H1 (cell line): Measurements from ENCODE around the gene GDF2. TPM values are rescaled to one million over a fixed set of nuclear protein-coding genes. Genes with fewer than 3 reads are reported as not detected.

Experiments
- CTCF ChIA-PET: fragments of 300-600 bp; sonication (Branson Sonifier 250); formaldehyde crosslinking; loops from one replicate; lab custom pipeline; 2021; ENCODE audit not compliant: partially characterized antibody; lab: Charles Lee
- POLR2A ChIA-PET: fragments of 300-600 bp; sonication (Branson Sonifier 250); formaldehyde crosslinking; loops from one replicate; lab custom pipeline; 2021; ENCODE audit warnings: inconsistent platforms; ENCODE audit not compliant: partially characterized antibody; lab: Charles Lee
- DNase-seq, 2 experiments: peaks; one replicate each; pipeline versions ENCODE4 v3.0.0 to v3.0.0-alpha.2; 2010 to 2022; ENCODE audit warnings: low spot score in 2 of 2, low read depth in 1 of 2, mixed read lengths in 1 of 2
- FAIRE-seq: peaks from 2 replicates; lab custom pipeline; 2011; peaks lifted over from hg19 to GRCh38; lab: Jason Lieb, UNC
- H2AFZ ChIP-seq: 2 replicates; pipeline ENCODE4 v1.8.1; 2012; ENCODE audit warnings: low read length, inconsistent platforms
- H2AK5ac ChIP-seq: 2 replicates; pipeline ENCODE4 v1.6.1; 2013; ENCODE audit warnings: low read depth, low read length
- H2BK120ac ChIP-seq: replicated peaks from 2 replicates; pipeline ENCODE3; 2013; ENCODE audit warnings: low read depth, low read length, inconsistent platforms
- H2BK12ac ChIP-seq: 2 replicates; pipeline ENCODE4 v1.6.1; 2013; ENCODE audit warnings: low read depth, low read length
- H2BK15ac ChIP-seq: 2 replicates; pipeline ENCODE4 v1.6.1; 2013; ENCODE audit warnings: low read length
- H2BK20ac ChIP-seq: 2 replicates; pipeline ENCODE4 v1.6.1; 2013; ENCODE audit warnings: low read length
- H2BK5ac ChIP-seq: 2 replicates; pipeline ENCODE4 v1.6.1; 2013; ENCODE audit warnings: low read depth, low read length
- H3K14ac ChIP-seq: 2 replicates; pipeline ENCODE4 v1.6.1; 2013; ENCODE audit warnings: inconsistent platforms; ENCODE audit not compliant: insufficient read length
- H3K18ac ChIP-seq: 2 replicates; pipeline ENCODE4 v1.6.1; 2013; ENCODE audit warnings: low read length; ENCODE audit errors: extremely low read depth
- H3K23ac ChIP-seq: 2 replicates; pipeline ENCODE4 v1.6.1; 2013; ENCODE audit warnings: inconsistent platforms; ENCODE audit not compliant: insufficient read length
- H3K23me2 ChIP-seq: 2 replicates; pipeline ENCODE4 v1.6.1; 2013; ENCODE audit warnings: low read depth, low read length
- H3K27ac ChIP-seq: 2 replicates; pipeline ENCODE4 v1.6.1; 2011; ENCODE audit warnings: low read depth, low read length, inconsistent platforms
- H3K27me3 ChIP-seq, 4 experiments: replicated peaks in 1 of 4; 1 replicate in 1 of 4; 2 replicates in 3 of 4; pipeline versions ENCODE4 v1.6.1 to v1.8.1; 2011 to 2013; ENCODE audit warnings: low read length in 3 of 4, mild to moderate bottlenecking in 3 of 4, inconsistent platforms in 2 of 4, mixed read lengths in 2 of 4, moderate library complexity in 1 of 4; ENCODE audit not compliant: control insufficient read depth in 3 of 4, insufficient read depth in 3 of 4; ENCODE audit errors: extremely low read depth in 1 of 4
- H3K36me3 ChIP-seq, 4 experiments: 2 replicates each; pipeline versions ENCODE4 v1.6.1 to v1.8.1; 2011 to 2013; ENCODE audit warnings: mild to moderate bottlenecking in 4 of 4, low read length in 3 of 4, moderate library complexity in 2 of 4, control low read depth in 1 of 4, inconsistent platforms in 1 of 4; ENCODE audit not compliant: insufficient read depth in 4 of 4, control insufficient read depth in 2 of 4
- H3K4ac ChIP-seq: replicated peaks from 2 replicates; pipeline ENCODE3; 2013; ENCODE audit warnings: low read length, low read depth, mixed read lengths, inconsistent platforms; ENCODE audit not compliant: insufficient read length
- H3K4me1 ChIP-seq, 4 experiments: replicated peaks in 1 of 4; 1 replicate in 1 of 4; 2 replicates in 3 of 4; pipeline versions ENCODE4 v1.6.1 to v1.8.1; 2011 to 2013; ENCODE audit warnings: low read length in 3 of 4, inconsistent platforms in 2 of 4, mixed read lengths in 1 of 4; ENCODE audit not compliant: insufficient read depth in 4 of 4, control insufficient read depth in 3 of 4
- H3K4me2 ChIP-seq, 2 experiments: 2 replicates each; pipeline versions ENCODE4 v1.6.1 to v1.8.1; 2011 to 2013; ENCODE audit warnings: low read depth in 2 of 2, low read length in 2 of 2, control low read depth in 1 of 2, inconsistent platforms in 1 of 2, mild to moderate bottlenecking in 1 of 2; ENCODE audit not compliant: insufficient read depth in 1 of 2
- H3K4me3 ChIP-seq, 4 experiments: fragments of 200-600, 300-600 bp in 1 of 4; sonication (generic), shearing (Covaris generic), sonication (Bioruptor Twin) in 1 of 4; 2 replicates each; pipeline versions ENCODE4 v1.5.1 to v1.8.1; 2011 to 2016; ENCODE audit warnings: low read length in 4 of 4, low read depth in 3 of 4, control low read depth in 2 of 4, inconsistent platforms in 2 of 4, mild to moderate bottlenecking in 2 of 4, mixed read lengths in 1 of 4, moderate library complexity in 1 of 4; ENCODE audit not compliant: insufficient read depth in 2 of 4; ENCODE audit errors: extremely low read depth in 1 of 4
- H3K56ac ChIP-seq: replicated peaks from 2 replicates; pipeline ENCODE3; 2013; ENCODE audit warnings: low read depth, mild to moderate bottlenecking, mixed read lengths, low read length, inconsistent platforms; ENCODE audit not compliant: insufficient read length
- H3K79me1 ChIP-seq: 2 replicates; pipeline ENCODE4 v1.6.1; 2013; ENCODE audit warnings: low read depth, low read length, control low read depth
- H3K79me2 ChIP-seq, 2 experiments: 2 replicates each; pipeline versions ENCODE4 v1.6.1 to v1.8.1; 2012 to 2013; ENCODE audit warnings: low read length in 2 of 2, mild to moderate bottlenecking in 2 of 2, inconsistent platforms in 1 of 2; ENCODE audit not compliant: insufficient read depth in 2 of 2, control insufficient read depth in 1 of 2
- H3K9ac ChIP-seq, 4 experiments: replicated peaks in 1 of 4; 1 replicate in 1 of 4; 2 replicates in 3 of 4; pipeline versions ENCODE4 v1.6.1 to v1.8.1; 2011 to 2013; ENCODE audit warnings: low read depth in 3 of 4, low read length in 3 of 4, control low read depth in 2 of 4, mild to moderate bottlenecking in 2 of 4, moderate library complexity in 2 of 4, inconsistent platforms in 1 of 4; ENCODE audit errors: extremely low read depth in 1 of 4
- H3K9me3 ChIP-seq, 2 experiments: 2 replicates each; pipeline versions ENCODE4 v1.6.1 to v1.8.1; 2012 to 2013; ENCODE audit warnings: mild to moderate bottlenecking in 2 of 2, moderate library complexity in 2 of 2, control low read depth in 1 of 2, inconsistent platforms in 1 of 2, low read depth in 1 of 2, low read length in 1 of 2, mixed read lengths in 1 of 2; ENCODE audit not compliant: insufficient read depth in 2 of 2
- H4K20me1 ChIP-seq, 2 experiments: replicated peaks in 1 of 2; 2 replicates each; pipeline versions ENCODE3 to v1.8.1; 2011 to 2013; ENCODE audit warnings: inconsistent platforms in 2 of 2, low read length in 2 of 2, mild to moderate bottlenecking in 1 of 2; ENCODE audit not compliant: insufficient read depth in 2 of 2, control insufficient read depth in 1 of 2
- H4K5ac ChIP-seq: 2 replicates; pipeline ENCODE4 v1.6.1; 2013; ENCODE audit warnings: low read length, low read depth, mixed read lengths, inconsistent platforms; ENCODE audit not compliant: insufficient read length
- H4K8ac ChIP-seq: 2 replicates; pipeline ENCODE4 v1.8.0; 2013; ENCODE audit warnings: mild to moderate bottlenecking, moderate library complexity, low read length, inconsistent platforms; ENCODE audit not compliant: insufficient read depth; ENCODE audit errors: extremely low read depth
- H4K91ac ChIP-seq: replicated peaks from 2 replicates; pipeline ENCODE3; 2013; ENCODE audit warnings: low read length, mixed read lengths, inconsistent platforms; ENCODE audit not compliant: insufficient read length
- WGBS, 2 experiments: shearing (Covaris generic) in 1 of 2; methylation state at CpG; one replicate each; pipeline versions ENCODE4 v1.1.6 to v1.1.7; 2013 to 2015; ENCODE audit warnings: low lambda C conversion rate in 2 of 2, mixed read lengths in 2 of 2, inconsistent platforms in 1 of 2, low coverage in 1 of 2, missing lambda C conversion rate in 1 of 2; ENCODE audit not compliant: insufficient replicate concordance in 2 of 2, insufficient coverage in 1 of 2, insufficient read length in 1 of 2; ENCODE audit errors: extremely low coverage in 1 of 2, missing lambda C conversion rate in 1 of 2; 5-methylcytosine and 5-hydroxymethylcytosine counted together
- polyA plus RNA-seq, 7 experiments: library from polyadenylated mRNA; depleted of rRNA in 3 of 7; stranded (reverse) in 5 of 7; unstranded in 2 of 7; fragments of >200 nt in 5 of 7; fragments of 200-250 nt in 2 of 7; gene quantifications; 1 replicate in 5 of 7; 2 replicates in 1 of 7; 4 replicates in 1 of 7; pipeline versions ENCODE4 v1.2.1 to v1.2.3, GENCODE V29; 2011 to 2013; ENCODE audit warnings: missing spikeins in 2 of 7, mixed read lengths in 2 of 7
- total RNA-seq: library from RNA; stranded (reverse); fragmentation: NEBNext Ultra II Directional; extraction: Animal tissue kit (Norgen Biotek cat#: 25700); gene quantifications from 2 replicates; pipeline ENCODE4 v1.2.1, GENCODE V29; 2021

GDF2 gene
- total and polyA plus RNA-seq, 2 of the 8 experiments (the other 6 are each of a cell fraction or from before 2014, with no cell fraction given) = not detected

GRCh38 chr10:47278720-47279119 is 43.5 kb upstream of the GDF2 start:
- WGBS, 2 experiments = 94% methylated on average over 3 of the region's 3 CpGs; no CpG with 5 or more reads in 1 of the 2 experiments

More at GRCh38 chr10:47278720-47279119, 43.5 kb upstream of the GDF2 start:
- H3K79me1 ChIP-seq = no peaks in the 10 kb centered on the region
- 0 out of 2 replicates have a peak overlapping the region, but pooled peaks have one; percentile 6 for H2BK5ac ChIP-seq
- H4K91ac ChIP-seq = no peak overlapping the region
- H3K4me1 ChIP-seq = no peaks in the 10 kb centered on the region; a peak in 1 of 7 replicates
- H3K4ac ChIP-seq = no peak overlapping the region
- H3K14ac ChIP-seq = no peak overlapping the region
- H3K27ac ChIP-seq = no peak overlapping the region
- H2AK5ac ChIP-seq = no peak overlapping the region
- ChIA-PET CTCF (interaction anchor here (1.3 to 3.5 kb wide), 3 partner anchors 10 to 33 kb away, joined by 4 to 12 read pairs (median 5); no protein-coding TSS in a partner anchor), POLR2A (interaction anchor here (0.7 kb wide), 1 partner anchor 25 kb away, joined by 3 read pairs; no protein-coding TSS in a partner anchor)
- no peaks in the 10 kb centered on the region for H3K23me2 ChIP-seq
- H2BK15ac ChIP-seq = no peak overlapping the region
- FAIRE-seq (no peak), DNase-seq (no peak)
- H3K79me2 ChIP-seq = no peaks in the 10 kb centered on the region
- H3K36me3 ChIP-seq = no peaks in the 10 kb centered on the region
- no peak overlapping the region for H2BK20ac ChIP-seq
- H3K18ac ChIP-seq = no peak overlapping the region
- no peak overlapping the region for H2BK12ac ChIP-seq
- no peak overlapping the region for H3K4me3 ChIP-seq
- no peak overlapping the region for H4K5ac ChIP-seq
- no peak overlapping the region for H3K4me2 ChIP-seq
- no peaks in the 10 kb centered on the region for H4K20me1 ChIP-seq
- H4K8ac ChIP-seq = no peak overlapping the region
- no peak overlapping the region for H2BK120ac ChIP-seq
- H3K27me3 ChIP-seq = no peaks in the 10 kb centered on the region
- no peak overlapping the region for H3K56ac ChIP-seq
- no peak overlapping the region for H3K9ac ChIP-seq
- H3K9me3 ChIP-seq = 0 out of 4 replicates have a peak, but pooled peaks cover 0 to 1% of the 10 kb centered on the region in 2 experiments
- no peak overlapping the region for H2AFZ ChIP-seq
- no peak overlapping the region for H3K23ac ChIP-seq
